ENCODE results near the gene NRDC. TPM values are rescaled to one million over a fixed set of nuclear protein-coding genes. Genes with fewer than 3 reads are reported as not detected.

Gene NRDC
- total RNA-seq, 1 donor from 2014 or later: 116 TPM

- DNase-seq (ENCODE audit: low read depth): no peak
Observed at GRCh38 chr1:51760872-51761271, 117.7 kb downstream of the NRDC start.

- DNase-seq (ENCODE audit: low read depth): no peak
Observed at GRCh38 chr1:51758310-51758709, 120.2 kb downstream of the NRDC start.

- no peak for DNase-seq (ENCODE audit: low read depth)
Observed at GRCh38 chr1:51756290-51756689, 122.2 kb downstream of the NRDC start.

GRCh38 chr1:51755437-51755836 is 123.1 kb downstream of the NRDC start:
- no peak for DNase-seq (ENCODE audit: low read depth)

GRCh38 chr1:51754666-51755065 is 123.9 kb downstream of the NRDC start:
- no peak for DNase-seq (ENCODE audit: low read depth)

DNA sequence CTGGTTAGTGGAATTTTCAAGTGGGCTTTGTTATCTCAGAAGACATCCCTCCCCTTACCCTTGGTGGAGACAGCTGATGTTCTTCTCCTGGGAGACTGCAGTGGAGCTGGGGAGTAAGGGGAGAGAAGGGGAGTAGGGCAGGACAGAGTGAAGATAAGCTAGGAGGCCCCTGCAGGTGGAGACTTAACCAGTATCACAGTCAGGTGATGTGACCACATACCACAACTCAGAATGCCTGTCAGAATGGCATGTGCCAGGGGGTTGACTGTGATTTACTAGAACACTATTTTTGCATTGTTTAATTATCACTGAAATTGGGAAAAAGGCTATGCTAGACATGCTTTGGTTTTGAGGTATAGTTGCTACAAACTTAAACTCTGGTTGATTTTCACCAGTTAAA is 124.6 kb downstream of the NRDC start:
- no peak for DNase-seq (ENCODE audit: low read depth)

DNA sequence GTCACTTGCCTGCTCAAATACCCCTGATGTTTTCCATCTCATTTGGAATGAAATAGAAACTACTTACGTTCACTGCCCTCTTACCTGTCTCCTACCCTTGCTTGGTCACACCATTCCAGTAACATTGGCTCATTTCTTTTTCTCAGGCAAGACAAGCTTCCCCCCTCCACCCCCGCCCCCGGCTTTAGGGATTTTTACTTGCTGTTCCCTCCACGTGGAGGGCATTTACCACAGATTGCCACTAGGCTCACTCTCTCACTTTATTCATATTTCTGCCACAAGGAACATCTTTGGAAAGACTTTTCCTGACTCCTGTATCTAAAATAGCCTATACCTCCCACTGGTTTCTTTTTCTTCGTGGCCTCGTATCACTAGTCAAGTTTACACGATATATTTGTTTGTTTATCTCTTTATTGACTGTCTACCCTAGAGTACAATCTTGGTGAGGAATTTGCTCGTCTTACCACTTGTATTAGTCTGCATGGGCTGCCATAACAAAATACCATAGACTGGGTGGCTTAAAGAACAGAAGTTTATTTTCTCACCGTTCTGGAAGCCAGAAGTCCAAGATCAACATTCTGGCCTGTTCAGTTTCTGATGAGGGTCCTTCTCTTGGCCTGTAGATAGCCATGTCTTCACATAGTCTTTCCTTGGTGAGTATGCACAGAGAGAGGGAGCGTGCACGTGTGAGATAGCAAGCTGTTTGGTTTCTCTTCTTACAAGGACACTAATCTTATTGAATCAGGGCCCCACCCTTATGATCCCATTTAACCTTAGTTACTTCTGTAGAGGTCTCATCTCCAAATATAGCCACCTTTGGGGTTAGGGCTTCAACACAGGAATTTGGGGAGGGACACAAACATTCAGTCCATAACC is 126.2 kb downstream of the NRDC start:
- DNase-seq (ENCODE audit: low read depth): no peak

DNA sequence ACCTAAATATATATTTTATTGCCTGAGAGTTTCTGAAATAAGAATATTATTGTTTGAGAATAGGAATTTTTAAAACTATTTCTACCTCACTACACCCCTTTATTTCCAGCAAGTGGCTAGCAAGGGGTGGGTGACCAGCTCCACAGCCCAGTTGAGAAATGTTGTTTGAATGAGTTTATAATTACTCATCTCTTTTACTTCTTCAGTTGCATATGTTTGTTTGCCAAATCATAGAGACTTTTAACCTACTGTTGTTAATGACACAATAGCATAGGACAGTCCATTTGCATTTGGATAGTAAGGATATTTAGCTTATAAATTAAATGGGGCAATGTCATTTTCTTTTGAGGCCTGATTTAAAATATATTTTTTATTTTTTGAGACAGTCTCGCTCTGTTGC is 127.8 kb downstream of the NRDC start:
- DNase-seq (ENCODE audit: low read depth): no peak

DNA sequence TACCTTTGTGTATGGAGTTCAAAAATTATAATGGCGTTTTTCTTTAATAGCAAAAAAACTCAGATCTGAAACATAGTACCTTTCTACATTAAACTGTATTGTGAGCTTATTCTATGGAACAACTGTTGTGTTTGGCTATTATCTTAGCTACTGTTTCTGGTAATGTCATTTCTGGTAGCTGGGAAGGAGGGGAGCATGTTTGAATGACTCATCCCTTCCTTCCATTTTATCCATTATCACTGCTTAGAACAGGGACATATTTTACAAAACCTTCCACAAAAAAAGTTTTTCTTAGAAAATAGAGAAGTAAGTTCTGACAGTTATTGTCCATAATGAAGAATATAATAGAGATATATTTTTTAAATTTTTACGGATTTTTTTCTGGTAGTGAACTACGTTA is 128.3 kb downstream of the NRDC start:
- no peak for DNase-seq (ENCODE audit: low read depth)

GRCh38 chr1:51749151-51749550 is 129.4 kb downstream of the NRDC start:
- DNase-seq (ENCODE audit: low read depth): no peak

DNA sequence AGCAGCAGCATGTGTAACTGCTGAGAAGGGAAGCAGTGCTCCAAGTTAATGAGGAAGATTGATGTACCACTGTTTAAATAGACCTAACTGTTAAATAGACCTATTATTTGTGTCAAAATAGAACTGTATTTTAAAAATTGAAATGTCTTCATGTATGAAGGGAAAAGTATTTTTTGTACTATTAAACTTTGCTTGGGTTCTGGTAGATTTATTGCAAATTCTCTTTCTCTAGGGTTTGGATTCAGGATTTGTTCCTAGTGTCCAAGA is 133.3 kb downstream of the NRDC start:
- no peak for DNase-seq (ENCODE audit: low read depth)

DNA sequence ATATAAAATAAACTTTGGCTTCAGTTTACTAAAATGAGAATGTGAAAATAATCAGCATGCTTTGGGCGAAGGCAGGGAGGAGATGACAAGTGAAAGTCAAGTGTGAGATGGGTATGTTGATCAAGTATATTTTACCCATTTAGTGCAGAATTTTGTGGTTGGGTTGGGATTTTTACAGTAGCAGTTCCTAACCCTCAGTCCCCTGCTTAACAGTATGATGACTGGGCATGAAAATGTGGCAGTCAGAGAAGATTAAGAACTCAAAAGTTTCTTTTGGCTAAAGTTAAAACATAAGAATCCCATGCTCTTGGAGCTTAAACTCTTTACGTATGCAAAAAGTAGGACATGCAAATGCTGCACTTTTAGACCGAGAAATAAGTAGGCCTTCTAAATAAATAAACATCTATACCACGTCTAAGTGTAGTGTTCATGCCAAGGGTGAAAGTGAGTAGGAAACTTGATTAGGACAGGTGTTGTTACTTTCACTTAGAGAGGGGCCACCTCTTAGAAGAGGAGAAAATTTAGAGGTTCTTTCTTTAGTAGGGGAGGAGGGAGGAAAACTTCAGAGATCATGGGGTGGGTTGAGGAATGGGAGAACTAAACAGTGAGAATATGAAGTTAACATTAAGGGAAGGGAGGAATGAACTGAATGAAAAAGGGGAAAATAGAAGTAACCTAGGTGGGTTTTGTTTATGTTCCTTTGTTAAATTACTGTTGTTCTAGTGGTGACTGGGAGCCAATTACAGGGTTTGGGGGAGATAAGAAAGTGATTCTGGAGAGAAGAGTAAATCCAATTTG is 133.8 kb downstream of the NRDC start:
- no peak for DNase-seq (ENCODE audit: low read depth)

GRCh38 chr1:51741121-51741681 is 137.3 kb downstream of the NRDC start:
- DNase-seq (ENCODE audit: low read depth): no peak

GRCh38 chr1:51740652-51741051 is 137.9 kb downstream of the NRDC start:
- DNase-seq (ENCODE audit: low read depth): no peak

Other genes with a start within 250 kb of the NRDC start
- gene RAB3B, start 112.0 kb upstream of the NRDC start, total RNA-seq: 15.6 and 33.9 TPM in 2 replicates
- 14.1 and 15.4 TPM in 2 replicates for gene KTI12, start 155.1 kb upstream of the NRDC start, total RNA-seq
- gene TXNDC12, start 176.5 kb upstream of the NRDC start, total RNA-seq: 36.1 and 55.7 TPM in 2 replicates
- 46.1 and 104 TPM in 2 replicates for gene BTF3L4, start 177.6 kb upstream of the NRDC start, total RNA-seq

Data from renal cortical epithelial cell (primary cell).